ENCODE measurements around the gene EMILIN1.

Gene EMILIN1

DNA sequence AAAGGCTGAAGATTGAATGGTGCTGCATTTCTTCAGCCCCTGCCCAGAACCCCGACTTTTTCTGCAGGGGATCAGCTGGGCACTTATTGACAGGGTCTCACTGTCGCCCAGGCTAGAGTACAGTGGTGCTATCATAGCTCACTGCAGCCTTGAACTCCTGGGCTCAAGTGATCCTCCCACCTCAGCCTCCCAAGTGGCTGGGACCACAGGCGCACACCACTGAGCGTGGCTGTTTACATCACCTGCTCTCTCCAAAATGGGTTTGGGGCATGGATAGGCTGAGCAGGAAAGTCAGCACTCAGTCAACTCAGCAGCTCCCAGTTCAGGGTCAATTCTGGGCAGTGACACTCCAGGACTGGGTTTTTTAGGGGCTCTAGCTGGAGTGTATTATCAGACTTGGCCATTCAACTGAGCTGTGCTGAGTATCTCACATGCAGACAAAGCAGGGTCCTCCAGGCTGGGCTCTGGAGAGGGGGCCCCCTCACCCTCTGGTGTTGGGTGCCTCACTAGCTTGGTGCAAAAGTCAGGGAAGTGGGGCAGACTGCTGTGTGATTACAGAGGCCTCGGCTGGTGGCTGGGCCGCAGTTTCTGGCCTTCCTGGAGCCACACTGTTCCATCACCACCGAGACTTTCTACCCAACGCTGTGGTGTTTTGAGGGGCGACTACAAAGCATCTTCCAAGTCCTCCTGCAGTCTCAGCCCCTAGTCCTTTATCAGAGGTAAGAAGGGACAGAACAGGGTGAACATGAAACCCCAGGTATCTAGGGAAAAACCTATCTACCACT lies 49.7 kb downstream of the EMILIN1 start:
- DNase-seq = no peak

GRCh38 chr2:27128668-27129571 lies 50.5 kb downstream of the EMILIN1 start:
- DNase-seq = no peak

DNA sequence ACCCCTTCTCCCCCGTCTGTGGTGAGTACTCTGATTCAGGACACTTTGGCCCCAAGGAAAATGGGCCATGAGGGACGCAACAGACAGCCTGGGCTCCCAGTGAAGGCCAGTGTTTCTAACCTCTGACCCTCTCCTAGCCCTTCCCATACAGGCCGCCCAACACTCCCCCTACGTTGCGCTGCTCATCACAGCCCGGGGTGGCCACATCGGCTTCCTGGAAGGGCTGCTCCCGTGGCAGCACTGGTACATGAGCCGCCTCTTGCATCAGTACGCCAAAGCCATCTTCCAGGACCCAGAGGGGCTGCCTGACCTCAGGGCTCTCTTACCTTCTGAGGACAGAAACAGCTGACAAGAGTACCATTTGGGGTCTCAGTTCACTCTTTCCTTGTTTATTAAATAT lies 52.0 kb downstream of the EMILIN1 start:
- DNase-seq = no peak

- no peak for DNase-seq
These were observed 53.0 kb downstream of the EMILIN1 start for GRCh38 chr2:27131429-27131828.

DNA sequence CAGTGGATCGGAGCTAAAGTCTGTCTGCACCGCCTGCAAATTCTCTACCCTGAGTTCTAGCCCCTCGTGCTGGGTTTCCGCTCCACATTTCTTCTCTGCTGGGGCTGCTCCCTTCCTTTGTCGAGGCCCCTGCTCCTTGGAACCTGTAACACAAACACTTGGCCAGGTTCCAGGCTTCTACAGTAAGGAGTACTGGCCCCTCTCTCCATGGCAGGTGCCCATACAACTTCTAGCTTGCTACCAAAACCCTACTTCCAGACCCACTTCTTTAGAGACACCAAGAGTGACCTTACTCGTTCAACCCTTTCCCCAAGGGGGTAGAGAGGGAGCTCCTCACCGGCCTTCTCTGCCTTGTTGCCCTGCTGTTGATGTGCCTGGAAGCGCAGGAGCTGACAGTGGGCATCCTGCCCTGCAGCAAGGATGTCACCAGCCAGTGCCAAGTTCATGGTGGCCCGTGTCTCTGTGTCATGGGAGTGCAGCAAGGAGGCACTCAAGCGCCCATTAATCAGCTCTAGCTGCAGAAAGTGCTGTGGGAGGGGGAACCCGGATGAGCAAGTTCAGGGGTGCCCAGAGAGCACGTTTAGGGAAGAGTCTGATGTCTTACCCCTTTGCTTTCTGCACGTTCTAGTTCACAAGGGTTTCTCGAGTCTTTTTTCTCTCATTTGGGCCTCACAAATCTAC lies 54.9 kb downstream of the EMILIN1 start:
- DNase-seq = no peak

- peak; percentile 91 for DNase-seq
These were observed 55.7 kb downstream of the EMILIN1 start, which contains the start of gene PREB for GRCh38 chr2:27133905-27134780. TSS of gene PREB (minus strand) at chr2:27134636. CDS start at chr2:27134421, 215 bp downstream.

- no peak for DNase-seq
These were observed 56.5 kb downstream of the EMILIN1 start for GRCh38 chr2:27134781-27135477.

DNA sequence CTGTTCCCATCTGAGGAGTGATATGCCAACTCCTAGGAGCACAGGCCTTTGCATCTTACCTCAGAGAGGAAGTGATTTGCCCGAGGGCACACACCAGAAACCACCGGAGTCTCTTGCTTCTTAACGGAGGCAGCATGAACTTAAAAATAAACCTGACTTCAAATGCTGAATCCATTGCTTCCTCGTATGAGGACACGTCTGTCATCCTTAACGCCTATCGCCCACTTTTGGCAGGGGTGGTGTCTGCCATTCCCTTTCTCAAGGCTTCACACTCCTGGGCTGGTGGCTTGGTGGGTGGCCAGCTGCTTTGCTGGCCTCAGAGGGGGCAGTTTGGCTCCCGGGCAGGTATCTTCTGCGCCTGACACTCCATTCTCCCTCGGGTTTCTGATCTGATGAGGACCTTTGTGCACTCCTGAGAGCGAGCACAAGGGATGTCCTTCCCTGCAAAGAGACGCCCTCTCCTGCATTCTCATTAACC lies 57.1 kb downstream of the EMILIN1 start:
- no peak for DNase-seq

Measured in NK-92 treated with Interleukin-12 subunit alpha and Interleukin-12 subunit beta, amount 100 ng/mL, for 24 hours (cell line).